ENCODE data around the gene MMP17. TPM values are rescaled to one million over a fixed set of nuclear protein-coding genes. Genes with fewer than 3 reads are reported as not detected.

The MMP17 gene
- polyA plus RNA-seq, 1 donor (not counting 4 experiments of a cell fraction or from before 2014, with no cell fraction given): 2.3 TPM

DNA sequence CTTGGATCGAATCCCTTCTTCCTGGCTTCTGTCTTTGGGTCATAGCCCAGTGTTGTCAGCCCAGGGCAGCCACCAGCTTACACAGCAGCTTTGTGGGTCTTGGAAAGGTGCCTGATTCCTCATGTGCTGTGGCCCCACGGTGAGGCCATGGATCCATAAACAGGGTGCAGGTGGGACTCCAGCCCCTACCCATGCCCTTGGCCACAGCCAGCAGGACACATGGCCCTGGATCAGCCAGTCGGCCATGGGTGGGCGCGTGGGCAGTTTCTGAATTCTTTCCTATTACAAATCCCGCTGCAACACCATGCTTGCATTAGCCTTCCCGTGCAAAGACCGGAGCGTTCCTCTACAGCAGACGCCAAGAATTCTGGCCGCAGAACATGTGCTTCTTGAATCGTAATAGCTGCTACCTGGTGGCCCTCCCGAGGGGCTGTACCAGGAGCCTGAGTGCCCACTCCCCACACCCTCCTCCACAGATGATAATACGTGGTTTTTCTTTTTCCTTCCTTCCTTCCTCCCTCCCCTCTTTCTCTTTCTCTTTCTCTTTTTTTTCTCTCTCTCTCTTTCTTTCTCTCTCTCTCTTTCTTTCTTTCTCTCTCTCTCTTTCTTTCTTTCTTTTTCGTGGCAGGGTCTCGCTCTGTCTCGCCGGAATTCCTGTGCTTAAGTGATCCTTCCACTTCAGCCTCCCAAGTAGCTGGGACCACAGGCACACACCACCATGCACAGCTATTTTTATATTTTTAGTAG lies 2.9 kb upstream of the MMP17 start:
- no peak overlapping the region for H2AFZ ChIP-seq (ENCODE audit: control insufficient read depth, low read length)
- no peaks in the 10 kb centered on the region for H4K20me1 ChIP-seq (ENCODE audit: control insufficient read depth, extremely low read depth, insufficient read depth, low read length)
- DNase-seq (ENCODE audit: low read depth, low spot score) (no peak), FAIRE-seq (no peak)
- no peaks in the 10 kb centered on the region for H3K4me1 ChIP-seq (ENCODE audit: control insufficient read depth, extremely low read depth, insufficient read depth, low read length)
- no peak overlapping the region for H3K9ac ChIP-seq (ENCODE audit: control insufficient read depth, extremely low read depth, insufficient read depth, low read length)
- no peak overlapping the region for H3K4me2 ChIP-seq (ENCODE audit: control insufficient read depth, extremely low read depth, insufficient read depth, low read depth, low read length)
- no peaks in the 10 kb centered on the region for H3K36me3 ChIP-seq (ENCODE audit: control insufficient read depth in 2 of 2, extremely low read depth in 1 of 2, insufficient read depth in 2 of 2, low read length in 2 of 2)
- no peaks in the 10 kb centered on the region for H3K9me1 ChIP-seq (ENCODE audit: control insufficient read depth, extremely low read depth, insufficient read depth, low read length)
- H3K27ac ChIP-seq (ENCODE audit: control insufficient read depth, insufficient read depth, low read length): no peak overlapping the region
- no peak overlapping the region for H3K4me3 ChIP-seq (ENCODE audit: control insufficient read depth in 2 of 3, extremely low read depth in 1 of 3, insufficient read depth in 2 of 3, low read depth in 1 of 3, low read length in 3 of 3)
- H3K9me3 ChIP-seq (ENCODE audit: control insufficient read depth, low read depth, low read length): no peaks in the 10 kb centered on the region
- dilution Hi-C loops (cut with MboI; ENCODE audit: extremely low pct_ligation_motif_present, low sequenced_read_pairs): no loop called here
- H3K79me2 ChIP-seq (ENCODE audit: control insufficient read depth, insufficient read depth, low read length): no peaks in the 10 kb centered on the region
- H3K27me3 ChIP-seq (ENCODE audit: control insufficient read depth, extremely low read depth, insufficient read depth, low read length): peaks cover 30% of the 10 kb centered on the region
- TF ChIP-seq EZH2 (IDR thresholded peaks at IDR 0.05; ENCODE audit: low read length): no peak
- TF ChIP-seq, protein P1, sequence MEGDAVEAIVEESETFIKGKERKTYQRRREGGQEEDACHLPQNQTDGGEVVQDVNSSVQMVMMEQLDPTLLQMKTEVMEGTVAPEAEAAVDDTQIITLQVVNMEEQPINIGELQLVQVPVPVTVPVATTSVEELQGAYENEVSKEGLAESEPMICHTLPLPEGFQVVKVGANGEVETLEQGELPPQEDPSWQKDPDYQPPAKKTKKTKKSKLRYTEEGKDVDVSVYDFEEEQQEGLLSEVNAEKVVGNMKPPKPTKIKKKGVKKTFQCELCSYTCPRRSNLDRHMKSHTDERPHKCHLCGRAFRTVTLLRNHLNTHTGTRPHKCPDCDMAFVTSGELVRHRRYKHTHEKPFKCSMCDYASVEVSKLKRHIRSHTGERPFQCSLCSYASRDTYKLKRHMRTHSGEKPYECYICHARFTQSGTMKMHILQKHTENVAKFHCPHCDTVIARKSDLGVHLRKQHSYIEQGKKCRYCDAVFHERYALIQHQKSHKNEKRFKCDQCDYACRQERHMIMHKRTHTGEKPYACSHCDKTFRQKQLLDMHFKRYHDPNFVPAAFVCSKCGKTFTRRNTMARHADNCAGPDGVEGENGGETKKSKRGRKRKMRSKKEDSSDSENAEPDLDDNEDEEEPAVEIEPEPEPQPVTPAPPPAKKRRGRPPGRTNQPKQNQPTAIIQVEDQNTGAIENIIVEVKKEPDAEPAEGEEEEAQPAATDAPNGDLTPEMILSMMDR (optimal IDR thresholded peaks at IDR 0.05 in 1 of 3, IDR thresholded peaks at IDR 0.05 in 1 of 3, conservative IDR thresholded peaks at IDR 0.05 in 1 of 3; ENCODE audit: extremely low read depth in 1 of 3, insufficient read depth in 2 of 3, low read length in 3 of 3): no peak

DNA sequence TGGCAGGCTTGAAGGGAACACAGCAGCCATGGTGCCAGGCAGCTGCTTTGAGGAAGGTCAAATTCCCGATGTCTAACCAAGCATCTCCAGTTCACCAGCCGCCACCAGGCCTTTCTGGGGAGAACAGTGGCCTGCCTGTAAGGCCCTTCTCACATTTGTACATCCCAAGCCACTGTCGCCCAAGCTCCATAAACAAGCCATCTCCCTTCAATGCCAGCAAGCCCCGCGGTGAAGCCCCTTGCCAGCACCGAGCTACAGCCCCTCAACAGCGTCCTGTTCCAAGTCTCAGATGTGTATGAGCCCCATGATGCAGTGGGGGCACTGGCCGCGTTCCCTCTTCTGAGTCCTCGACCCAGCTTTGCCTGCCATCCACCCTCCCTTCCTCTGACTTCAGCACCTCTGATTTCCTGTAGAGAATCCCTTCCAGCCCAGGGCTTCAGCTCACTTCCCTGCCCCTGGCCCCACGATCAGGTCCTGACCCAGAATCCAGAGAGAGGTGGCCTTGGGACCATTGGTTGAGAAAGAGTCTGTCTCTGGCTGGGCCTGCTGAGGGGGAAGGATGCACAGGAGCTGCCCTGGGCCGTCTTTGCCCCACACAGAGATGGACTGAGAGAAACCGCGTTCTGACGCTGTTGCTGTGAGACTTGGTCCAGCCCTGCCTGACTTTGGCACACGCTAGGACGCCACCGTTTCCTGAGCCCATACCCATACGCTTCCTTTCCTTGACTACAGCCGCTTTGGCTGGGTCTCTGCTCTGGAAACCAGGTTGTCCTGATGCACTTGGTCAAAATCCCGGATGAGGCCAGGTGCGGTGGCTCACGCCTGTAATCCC lies 1.9 kb upstream of the MMP17 start:
- no peak for FAIRE-seq
- no peaks in the 10 kb centered on the region for H3K79me2 ChIP-seq (ENCODE audit: control insufficient read depth, insufficient read depth, low read length)
- H3K27me3 ChIP-seq (ENCODE audit: control insufficient read depth, extremely low read depth, insufficient read depth, low read length): peaks cover 39% of the 10 kb centered on the region
- TF ChIP-seq EZH2 (IDR thresholded peaks at IDR 0.05; ENCODE audit: low read length): no peak
- TF ChIP-seq, protein P1 (optimal IDR thresholded peaks at IDR 0.05 in 1 of 3, IDR thresholded peaks at IDR 0.05 in 1 of 3, conservative IDR thresholded peaks at IDR 0.05 in 1 of 3; ENCODE audit: extremely low read depth in 1 of 3, insufficient read depth in 2 of 3, low read length in 3 of 3): no peak
- dilution Hi-C loops (cut with MboI; ENCODE audit: extremely low pct_ligation_motif_present, low sequenced_read_pairs): no loop called here
- no peaks in the 10 kb centered on the region for H3K36me3 ChIP-seq (ENCODE audit: control insufficient read depth in 2 of 2, extremely low read depth in 1 of 2, insufficient read depth in 2 of 2, low read length in 2 of 2)
- no peak overlapping the region for H2AFZ ChIP-seq (ENCODE audit: control insufficient read depth, low read length)
- no peaks in the 10 kb centered on the region for H4K20me1 ChIP-seq (ENCODE audit: control insufficient read depth, extremely low read depth, insufficient read depth, low read length)
- H3K9me1 ChIP-seq (ENCODE audit: control insufficient read depth, extremely low read depth, insufficient read depth, low read length): no peaks in the 10 kb centered on the region
- H3K9me3 ChIP-seq (ENCODE audit: control insufficient read depth, low read depth, low read length): no peaks in the 10 kb centered on the region
- no peak overlapping the region for H3K9ac ChIP-seq (ENCODE audit: control insufficient read depth, extremely low read depth, insufficient read depth, low read length)
- no peak for DNase-seq (ENCODE audit: low read depth, low spot score)
- no peak overlapping the region for H3K4me2 ChIP-seq (ENCODE audit: control insufficient read depth, extremely low read depth, insufficient read depth, low read depth, low read length)
- H3K27ac ChIP-seq (ENCODE audit: control insufficient read depth, insufficient read depth, low read length): no peak overlapping the region
- no peak overlapping the region for H3K4me3 ChIP-seq (ENCODE audit: control insufficient read depth in 2 of 3, extremely low read depth in 1 of 3, insufficient read depth in 2 of 3, low read depth in 1 of 3, low read length in 3 of 3)
- H3K4me1 ChIP-seq (ENCODE audit: control insufficient read depth, extremely low read depth, insufficient read depth, low read length): peaks cover 5% of the 10 kb centered on the region
